ENCODE data around the gene SNX19. TPM values are rescaled to one million over a fixed set of nuclear protein-coding genes. Genes with fewer than 3 reads are reported as not detected.

SNX19 gene
- total RNA-seq, 1 experiment from 2014 or later, result 79.3 TPM

DNA sequence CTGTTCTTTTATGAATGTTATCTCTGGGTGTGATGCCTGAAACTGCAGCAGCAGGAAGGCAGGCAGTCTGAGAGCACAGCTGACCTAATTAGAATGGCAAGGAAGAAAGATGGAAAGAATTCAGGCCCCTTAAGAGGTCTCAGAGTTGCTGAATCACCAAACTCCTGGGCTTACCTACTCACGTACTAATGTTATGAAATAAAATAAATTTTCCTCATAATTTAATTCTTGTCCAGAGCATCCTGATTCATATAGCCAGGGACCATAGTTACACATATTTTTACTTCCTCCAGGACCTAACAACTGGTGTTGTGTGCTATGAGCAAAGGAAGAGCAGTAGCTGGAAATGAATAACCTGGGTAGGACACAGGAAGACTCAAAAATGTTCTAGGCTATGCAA, 41.9 kb downstream of the SNX19 start:
- BruUV-seq (replicated peaks), result no TSS peak

DNA sequence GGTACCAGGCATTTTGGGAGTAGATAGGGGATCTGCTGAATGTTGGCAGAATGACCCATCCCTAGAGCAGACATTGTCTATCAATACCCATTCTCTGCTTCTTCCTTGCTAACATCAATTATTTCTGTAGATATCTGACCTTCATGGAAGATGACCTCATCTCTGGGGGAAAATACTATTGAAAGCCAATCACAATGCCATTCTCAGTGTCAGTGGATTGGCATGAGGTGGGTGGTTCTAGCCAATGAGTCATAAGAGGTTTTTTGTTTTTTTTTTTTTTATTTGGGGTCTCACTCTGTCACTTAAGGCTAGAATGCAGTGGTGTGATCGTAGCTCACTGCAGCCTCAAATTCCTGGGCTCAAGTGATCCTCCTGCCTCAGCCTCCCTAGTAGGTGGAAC, 42.5 kb downstream of the SNX19 start:
- no peak for ATAC-seq
- no peaks in the 10 kb centered on the region for H3K9me3 ChIP-seq (ENCODE audit: control insufficient read depth, insufficient read depth, low read depth, low read length)
- H3K4me1 ChIP-seq (ENCODE audit: control insufficient read depth, insufficient read depth, low read length), result no peaks in the 10 kb centered on the region
- H3K27ac ChIP-seq (ENCODE audit: low read length), result no peak overlapping the region
- no peak overlapping the region for H3K4me3 ChIP-seq (ENCODE audit: low read depth in 2 of 2, low read length in 2 of 2)
- POLR2A ChIA-PET, result no interaction called here
- in situ Hi-C loops (cut with HindIII; ENCODE audit: low pct_unique_long_range_greater_than_20kb, low sequenced_read_pairs), result no loop called here
- peaks cover 18% of the 10 kb centered on the region for H3K36me3 ChIP-seq (ENCODE audit: control insufficient read depth, insufficient read depth, low read length)
- CTCF ChIA-PET, result interaction anchor here (0.6 to 1.6 kb wide), 2 partner anchors 11 to 432 kb away, joined by 3 read pairs; no protein-coding TSS in a partner anchor
- no peak for DNase-seq (ENCODE audit: low read depth, low spot score)
- TF ChIP-seq TCF7L2 (IDR thresholded peaks at IDR 0.05; ENCODE audit: low read depth, low read length) (no peak), REST (IDR thresholded peaks at IDR 0.05; ENCODE audit: insufficient read depth in 1 of 2, low read depth in 2 of 2, low read length in 1 of 2) (no peak), SIN3A (IDR thresholded peaks at IDR 0.05; ENCODE audit: borderline replicate concordance, insufficient read depth, low read depth, low read length) (no peak), POLR2AphosphoS5 (IDR thresholded peaks at IDR 0.05; ENCODE audit: low read depth, low read length) (no peak)
- TF ChIP-seq, protein P1, sequence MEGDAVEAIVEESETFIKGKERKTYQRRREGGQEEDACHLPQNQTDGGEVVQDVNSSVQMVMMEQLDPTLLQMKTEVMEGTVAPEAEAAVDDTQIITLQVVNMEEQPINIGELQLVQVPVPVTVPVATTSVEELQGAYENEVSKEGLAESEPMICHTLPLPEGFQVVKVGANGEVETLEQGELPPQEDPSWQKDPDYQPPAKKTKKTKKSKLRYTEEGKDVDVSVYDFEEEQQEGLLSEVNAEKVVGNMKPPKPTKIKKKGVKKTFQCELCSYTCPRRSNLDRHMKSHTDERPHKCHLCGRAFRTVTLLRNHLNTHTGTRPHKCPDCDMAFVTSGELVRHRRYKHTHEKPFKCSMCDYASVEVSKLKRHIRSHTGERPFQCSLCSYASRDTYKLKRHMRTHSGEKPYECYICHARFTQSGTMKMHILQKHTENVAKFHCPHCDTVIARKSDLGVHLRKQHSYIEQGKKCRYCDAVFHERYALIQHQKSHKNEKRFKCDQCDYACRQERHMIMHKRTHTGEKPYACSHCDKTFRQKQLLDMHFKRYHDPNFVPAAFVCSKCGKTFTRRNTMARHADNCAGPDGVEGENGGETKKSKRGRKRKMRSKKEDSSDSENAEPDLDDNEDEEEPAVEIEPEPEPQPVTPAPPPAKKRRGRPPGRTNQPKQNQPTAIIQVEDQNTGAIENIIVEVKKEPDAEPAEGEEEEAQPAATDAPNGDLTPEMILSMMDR (IDR thresholded peaks at IDR 0.05), result no peak
- intact Hi-C loops (cut with micrococcal nuclease; ENCODE audit: unreplicated experiment), result no loop called here
- BruUV-seq (replicated peaks), result no TSS peak
- H3K27me3 ChIP-seq (ENCODE audit: control insufficient read depth, insufficient read depth, low read length), result no peaks in the 10 kb centered on the region

More for the DNA sequence above, 41.9 kb downstream of the SNX19 start:
- intact Hi-C loops (cut with micrococcal nuclease; ENCODE audit: unreplicated experiment), result no loop called here
- ChIA-PET CTCF (interaction anchor here (0.6 to 1.6 kb wide), 2 partner anchors 12 to 433 kb away, joined by 3 read pairs; no protein-coding TSS in a partner anchor), POLR2A (no interaction called here)
- TF ChIP-seq, protein P1 (IDR thresholded peaks at IDR 0.05), result no peak
- TF ChIP-seq SIN3A (IDR thresholded peaks at IDR 0.05; ENCODE audit: borderline replicate concordance, insufficient read depth, low read depth, low read length) (no peak), REST (IDR thresholded peaks at IDR 0.05; ENCODE audit: insufficient read depth in 1 of 2, low read depth in 2 of 2, low read length in 1 of 2) (no peak), TCF7L2 (IDR thresholded peaks at IDR 0.05; ENCODE audit: low read depth, low read length) (no peak), POLR2AphosphoS5 (IDR thresholded peaks at IDR 0.05; ENCODE audit: low read depth, low read length) (no peak)
- H3K27me3 ChIP-seq (ENCODE audit: control insufficient read depth, insufficient read depth, low read length), result no peaks in the 10 kb centered on the region
- peaks cover 23% of the 10 kb centered on the region for H3K36me3 ChIP-seq (ENCODE audit: control insufficient read depth, insufficient read depth, low read length)
- H3K4me1 ChIP-seq (ENCODE audit: control insufficient read depth, insufficient read depth, low read length), result no peaks in the 10 kb centered on the region
- H3K27ac ChIP-seq (ENCODE audit: low read length), result no peak overlapping the region
- ATAC-seq, result no peak
- in situ Hi-C loops (cut with HindIII; ENCODE audit: low pct_unique_long_range_greater_than_20kb, low sequenced_read_pairs), result no loop called here
- no peak for DNase-seq (ENCODE audit: low read depth, low spot score)
- H3K9me3 ChIP-seq (ENCODE audit: control insufficient read depth, insufficient read depth, low read depth, low read length), result no peaks in the 10 kb centered on the region
- H3K4me3 ChIP-seq (ENCODE audit: low read depth in 2 of 2, low read length in 2 of 2), result no peak overlapping the region

All from Panc1 (cell line).